Fibroblast of skin of abdomen (primary cell): ENCODE results near the gene TOP2B.

Source experiments
- DNase-seq: peaks from one replicate; pipeline ENCODE4 v3.0.0-alpha.2; 2013

TOP2B gene

DNA sequence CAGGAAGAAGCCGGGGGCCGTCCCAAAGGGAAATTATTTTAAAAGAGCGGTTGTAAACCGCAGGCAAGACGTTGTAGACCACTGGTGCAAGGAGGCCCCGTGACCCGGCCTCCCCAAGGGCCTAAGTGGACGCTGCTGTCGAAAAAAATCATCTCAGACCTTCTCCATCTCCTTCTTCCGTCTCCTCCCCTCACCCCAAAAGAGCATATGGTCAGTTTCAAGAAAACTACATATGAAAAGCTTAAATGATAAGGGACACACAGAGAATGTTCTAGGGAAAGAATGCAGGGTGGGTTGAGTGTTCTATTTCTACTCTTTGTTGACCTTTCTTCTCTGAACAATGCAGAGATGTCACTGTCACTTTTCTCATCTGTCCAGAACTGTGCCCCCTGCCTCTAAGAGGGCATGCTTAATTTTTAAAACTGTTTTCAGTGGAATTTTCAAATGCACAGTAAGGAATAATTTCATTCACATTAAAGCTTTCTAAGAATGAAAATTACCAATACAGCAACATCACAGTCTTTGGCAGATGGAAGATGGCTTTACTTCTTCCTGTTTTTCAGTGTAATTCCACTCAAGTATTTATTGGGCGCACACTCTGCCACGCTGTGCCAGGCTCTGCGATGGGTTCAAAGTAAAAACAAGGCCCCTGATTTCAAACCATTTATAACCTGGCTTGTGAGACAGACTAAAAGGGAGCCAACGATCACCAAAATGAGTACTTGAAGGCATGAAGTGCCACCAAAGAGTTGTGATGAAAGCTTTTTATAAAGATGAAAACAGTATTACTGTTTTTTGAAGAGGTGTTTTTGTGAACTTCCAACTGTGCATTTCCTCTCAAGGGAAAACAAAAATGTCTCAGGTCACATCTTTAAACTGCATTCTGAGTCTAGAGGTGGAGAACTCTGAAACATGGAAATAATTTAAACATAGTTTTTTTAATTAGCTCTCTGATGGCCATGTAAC is 891 bp upstream of the TOP2B start:
- no peak for DNase-seq

GRCh38 chr3:25663869-25664811 is 567 bp downstream of the TOP2B start:
- DNase-seq, result peak; percentile 37

DNA sequence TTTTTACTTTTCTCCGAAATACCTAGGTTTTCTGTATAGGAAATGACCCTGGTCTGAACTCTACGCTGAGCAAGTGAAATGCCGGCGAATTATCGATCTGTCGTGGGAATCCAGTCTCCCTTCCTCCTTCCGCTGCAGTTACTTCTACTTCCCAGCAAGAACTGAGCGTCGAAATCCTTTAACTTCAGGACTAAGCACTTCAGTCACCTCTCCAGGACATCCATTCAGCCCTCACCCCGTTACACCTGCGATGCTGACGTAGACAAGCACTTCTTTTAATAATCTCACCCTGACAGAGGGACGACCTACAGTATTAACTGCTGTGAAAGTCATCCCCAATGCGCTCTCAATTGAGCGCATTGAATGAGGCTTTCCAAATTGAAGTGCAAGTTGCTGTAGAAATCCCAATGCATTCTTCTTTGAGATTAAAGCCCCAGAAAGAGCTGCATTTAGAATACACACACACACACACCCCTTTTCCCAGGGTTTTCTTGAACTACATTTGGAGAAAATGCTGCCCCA is 1.3 kb downstream of the TOP2B start:
- DNase-seq, result peak; percentile 10

DNA sequence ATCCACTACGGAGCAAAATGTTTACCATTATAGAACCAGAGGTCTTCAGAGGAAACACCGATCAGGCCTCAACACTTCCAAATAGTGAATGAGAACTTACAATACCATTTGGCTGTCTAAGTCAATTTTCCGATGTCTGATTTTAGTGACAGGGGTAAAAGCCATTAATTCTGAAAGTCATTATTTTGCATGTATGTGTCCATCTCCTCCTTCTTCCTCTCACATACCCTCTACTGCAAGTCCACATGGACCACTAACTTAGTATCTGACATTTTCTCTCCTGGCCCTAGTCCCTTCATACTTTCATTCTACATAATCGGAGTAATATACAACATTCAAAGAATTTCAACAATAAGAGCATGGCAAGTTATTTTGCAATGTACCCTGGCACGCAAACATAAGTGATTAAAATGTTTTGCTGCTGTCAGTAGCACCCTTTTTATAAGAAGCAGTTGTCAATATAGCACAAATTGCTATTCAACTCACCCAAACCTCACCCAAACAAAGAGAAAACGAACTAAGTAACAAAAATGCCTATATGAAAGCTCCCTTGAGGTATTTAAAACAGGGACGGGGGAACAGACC is 1.9 kb downstream of the TOP2B start:
- DNase-seq, result no peak

DNA sequence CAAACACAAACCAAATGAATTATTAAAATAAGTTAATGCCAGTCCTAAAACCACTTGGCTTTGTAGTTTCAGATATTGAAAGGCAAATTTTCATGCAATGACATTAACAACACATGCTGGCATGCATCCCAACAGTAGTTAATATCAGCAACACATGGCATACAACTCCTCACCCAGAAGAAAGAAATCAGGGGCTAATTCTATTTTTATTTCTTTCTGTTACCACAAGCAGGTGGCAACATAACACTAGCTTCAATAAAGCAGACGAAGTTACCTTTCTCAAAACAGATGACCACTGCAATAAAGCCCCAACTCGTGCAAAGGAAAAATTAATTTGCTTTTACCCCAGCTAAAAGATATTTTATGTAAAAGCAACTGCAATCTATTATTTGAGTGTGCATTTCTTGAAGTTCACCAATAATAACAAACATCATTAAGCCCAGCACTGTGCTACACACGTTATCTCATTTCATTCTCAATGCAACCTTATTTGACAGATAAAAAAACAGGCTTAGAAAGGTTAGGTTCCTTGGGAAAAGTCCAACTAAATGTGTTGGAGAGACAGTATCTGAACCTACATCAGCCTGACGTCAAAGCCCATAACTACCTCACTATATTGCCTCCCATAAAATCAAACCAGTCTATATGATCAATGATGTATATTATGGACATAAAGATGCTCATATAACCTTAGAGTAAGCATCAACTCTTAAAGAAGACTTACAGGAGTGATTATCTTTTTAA is 2.8 kb downstream of the TOP2B start:
- DNase-seq, result peak; percentile 7

GRCh38 chr3:25658836-25659235 is 5.9 kb downstream of the TOP2B start:
- DNase-seq, result no peak

GRCh38 chr3:25657293-25657692 is 7.4 kb downstream of the TOP2B start:
- DNase-seq, result no peak

GRCh38 chr3:25655659-25656058 is 9.0 kb downstream of the TOP2B start:
- no peak for DNase-seq

DNA sequence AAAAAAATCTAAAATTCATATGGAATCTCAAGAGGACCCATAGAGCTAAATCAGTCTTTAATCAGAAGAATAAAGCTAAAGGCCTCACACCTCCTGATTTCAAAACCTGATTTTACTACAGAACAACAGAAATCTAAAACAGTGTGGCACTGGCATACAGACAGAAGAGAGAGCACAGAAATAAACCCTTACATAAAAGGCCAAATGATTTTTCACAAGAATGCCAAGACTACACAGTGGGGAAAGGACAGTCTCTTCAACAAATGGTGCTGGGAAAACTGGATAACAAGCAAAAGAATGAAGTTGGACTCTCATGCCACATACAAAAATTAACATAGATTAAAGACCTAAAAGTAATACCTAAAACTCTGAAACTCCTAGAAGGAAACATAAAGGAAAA is 10.1 kb downstream of the TOP2B start:
- no peak for DNase-seq

DNA sequence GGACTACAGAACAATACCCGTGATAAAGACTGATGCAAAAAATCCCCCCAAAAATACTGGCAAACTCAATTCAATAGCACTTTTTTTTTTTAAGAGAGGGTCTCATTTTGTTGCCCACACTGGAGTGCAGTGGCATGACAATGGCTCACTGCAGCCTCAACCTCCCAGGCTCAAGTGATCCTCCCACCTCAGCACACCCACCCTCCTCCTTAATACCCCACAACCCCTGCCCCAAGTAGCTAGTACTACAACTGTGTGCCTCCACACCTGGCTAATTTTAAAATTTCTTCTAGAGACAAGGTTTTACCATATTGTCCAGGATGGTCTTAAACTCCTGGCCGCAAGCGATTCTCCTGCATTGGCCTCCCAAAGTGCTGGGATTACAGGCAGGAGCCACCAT is 11.4 kb downstream of the TOP2B start:
- DNase-seq, result no peak

DNA sequence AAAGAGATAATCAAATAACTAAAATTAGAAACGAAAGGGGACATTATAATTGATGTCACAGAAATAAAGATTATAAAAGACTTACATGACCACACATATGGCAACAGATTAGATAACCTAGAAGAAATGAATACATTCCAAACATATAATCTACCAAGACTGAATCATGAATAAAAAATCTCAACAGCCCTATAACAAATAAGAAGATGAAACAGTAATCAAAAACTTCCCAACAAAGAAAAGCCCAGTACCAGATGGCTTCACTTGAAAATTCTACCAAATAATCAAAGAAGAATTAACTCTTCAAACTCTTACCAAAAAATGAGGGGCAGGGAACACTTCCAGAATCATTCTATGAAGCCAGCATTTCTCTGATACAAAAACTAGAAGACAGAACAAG is 11.8 kb downstream of the TOP2B start:
- peak; percentile 4 for DNase-seq

- no peak for DNase-seq
Observed at GRCh38 chr3:25648925-25649830, 15.5 kb downstream of the TOP2B start.

GRCh38 chr3:25648107-25648535 is 16.6 kb downstream of the TOP2B start:
- peak; percentile 73 for DNase-seq

- DNase-seq, result no peak
Observed at GRCh38 chr3:25635038-25635437, 29.7 kb downstream of the TOP2B start.

DNA sequence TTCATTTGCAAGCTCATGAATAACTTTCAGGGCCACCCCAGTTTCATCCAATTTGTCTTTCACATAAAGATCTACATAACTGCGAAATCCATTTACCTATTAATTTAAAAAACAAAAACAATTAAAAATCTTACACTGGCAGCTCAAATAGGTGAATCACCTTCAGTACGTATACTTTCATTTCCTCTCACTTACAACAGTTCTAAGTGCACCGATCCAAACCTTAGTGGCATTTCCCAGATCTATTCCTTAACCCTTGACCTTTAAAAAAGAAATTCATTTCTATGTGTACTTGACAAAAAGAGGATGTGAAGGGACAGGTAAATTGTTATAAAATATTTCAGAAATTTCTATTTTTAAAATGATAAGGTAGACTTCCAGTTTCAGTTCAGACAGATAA is 30.8 kb downstream of the TOP2B start:
- DNase-seq, result no peak

- DNase-seq, result no peak
Observed at GRCh38 chr3:25631989-25632388, 32.7 kb downstream of the TOP2B start.

DNA sequence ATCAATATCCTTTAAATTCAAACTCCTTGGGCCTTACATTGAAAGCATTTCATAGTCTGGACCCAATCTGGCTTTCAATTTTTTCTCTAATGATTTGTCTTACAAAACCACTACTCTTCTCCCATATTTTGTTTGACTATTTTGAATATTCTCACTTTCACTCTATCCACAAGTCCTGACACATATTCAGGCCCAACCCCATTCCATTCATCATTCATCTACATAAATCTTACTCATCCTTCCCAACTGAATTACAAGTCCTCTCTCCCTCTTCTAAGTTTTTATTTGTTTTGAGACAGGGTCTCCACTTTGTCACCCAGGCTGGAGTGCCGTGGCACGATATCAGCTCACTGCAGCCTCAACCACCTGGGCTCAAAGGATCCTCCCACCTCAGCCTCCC is 43.6 kb downstream of the TOP2B start:
- no peak for DNase-seq

- DNase-seq, result no peak
Observed at GRCh38 chr3:25620493-25620892, 44.2 kb downstream of the TOP2B start.

DNA sequence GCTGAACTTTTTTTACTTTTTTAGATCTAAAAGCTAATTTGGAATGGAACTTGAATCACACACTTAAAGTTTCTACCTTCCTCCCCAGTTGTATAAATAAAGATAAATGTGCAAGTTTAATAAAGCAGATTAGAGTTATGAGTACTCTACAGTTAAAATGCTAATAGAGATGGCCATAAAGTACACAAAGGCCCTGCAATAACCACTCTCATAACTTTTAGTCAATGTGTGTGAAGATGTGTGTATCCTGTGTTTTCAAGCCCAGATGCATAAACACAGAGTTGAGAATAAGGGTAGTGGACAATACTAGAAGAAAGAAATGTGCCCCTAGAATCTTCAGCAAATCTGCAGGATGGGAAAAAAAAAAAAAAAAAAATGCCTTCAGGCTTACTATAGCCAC is 45.3 kb downstream of the TOP2B start:
- DNase-seq, result no peak

GRCh38 chr3:25618028-25618427 is 46.7 kb downstream of the TOP2B start:
- DNase-seq, result no peak

GRCh38 chr3:25611193-25611592 is 53.5 kb downstream of the TOP2B start:
- DNase-seq, result no peak
